OCI-LY1 (cell line): Measurements from ENCODE around the gene SMR3B.

Experiments
- H2AFZ ChIP-seq: fragments of 200-600 bp; sonication (generic), shearing (Covaris generic); 2 replicates; pipeline ENCODE4 v1.6.0; 2014; ENCODE audit warnings: antibody characterized with exemption, mild to moderate bottlenecking, low read length
- H3F3A ChIP-seq: fragments of 200-600 bp; sonication (generic), shearing (Covaris generic); 2 replicates; pipeline ENCODE4 v1.6.0; 2014; ENCODE audit warnings: mild to moderate bottlenecking, antibody characterized with exemption, low read length, moderate library complexity; ENCODE audit not compliant: insufficient read depth
- H3K27ac ChIP-seq: fragments of 200-600 bp; sonication (generic); 2 replicates; pipeline ENCODE4 v1.5.1; 2014; ENCODE audit warnings: low read length, mixed run types, mild to moderate bottlenecking, low read depth; ENCODE audit not compliant: poor library complexity, severe bottlenecking
- H3K27me3 ChIP-seq: fragments of 200-600 bp; sonication (generic); 2 replicates; pipeline ENCODE4 v1.6.0; 2014; ENCODE audit warnings: antibody characterized with exemption, mild to moderate bottlenecking, low read length, moderate library complexity; ENCODE audit not compliant: insufficient read depth
- H3K36me3 ChIP-seq: fragments of 200-600 bp; sonication (generic); 2 replicates; pipeline ENCODE4 v1.6.1; 2014; ENCODE audit warnings: mild to moderate bottlenecking, antibody characterized with exemption, low read length, moderate library complexity, mixed read lengths; ENCODE audit not compliant: insufficient read depth
- H3K4me1 ChIP-seq: fragments of 200-600 bp; sonication (generic); 2 replicates; pipeline ENCODE4 v1.5.1; 2014; ENCODE audit warnings: mild to moderate bottlenecking, low read length, moderate library complexity; ENCODE audit not compliant: insufficient read depth, severe bottlenecking
- H3K4me2 ChIP-seq: fragments of 200-600 bp; sonication (generic), shearing (Covaris generic); 2 replicates; pipeline ENCODE4 v1.6.1; 2014; ENCODE audit warnings: low read length
- H3K4me3 ChIP-seq: fragments of 200-600 bp; sonication (generic); 2 replicates; pipeline ENCODE4 v1.5.1; 2014; ENCODE audit warnings: low read length, low read depth, mild to moderate bottlenecking, mixed read lengths; ENCODE audit not compliant: poor library complexity, severe bottlenecking
- H3K79me2 ChIP-seq: fragments of 200-600 bp; shearing (Covaris generic); 2 replicates; pipeline ENCODE4 v1.6.1; 2016; ENCODE audit warnings: mixed run types, low read length, mixed read lengths; ENCODE audit not compliant: insufficient read depth
- H3K9ac ChIP-seq: fragments of 200-600 bp; sonication (generic), shearing (Covaris generic); 2 replicates; pipeline ENCODE4 v1.6.1; 2014; ENCODE audit warnings: mild to moderate bottlenecking, low read length, mixed read lengths
- H3K9me2 ChIP-seq: fragments of 200-600 bp; sonication (generic), shearing (Covaris generic); 2 replicates; pipeline ENCODE4 v1.6.1; 2014; ENCODE audit warnings: low read depth, mild to moderate bottlenecking, low read length, mixed read lengths
- H3K9me3 ChIP-seq: fragments of 200-600 bp; shearing (Covaris generic); 2 replicates; pipeline ENCODE4 v1.6.1; 2014; ENCODE audit warnings: low read length, mixed read lengths
- H4K20me1 ChIP-seq: fragments of 200-600 bp; sonication (generic), shearing (Covaris generic); 2 replicates; pipeline ENCODE4 v1.6.0; 2016; ENCODE audit warnings: mild to moderate bottlenecking, low read length; ENCODE audit not compliant: insufficient read depth
- CTCF ChIP-seq: fragments of 200-600 bp; sonication (generic), shearing (Covaris generic); IDR thresholded peaks from 2 replicates; pipeline ENCODE4 v1.5.1; 2017; ENCODE audit warnings: mild to moderate bottlenecking, antibody characterized with exemption, low read length, moderate library complexity, mixed read lengths
- EZH2 ChIP-seq: fragments of 200-600 bp; sonication (generic), shearing (Covaris generic); IDR thresholded peaks from 2 replicates; pipeline ENCODE4 v1.8.0; 2017; ENCODE audit warnings: borderline replicate concordance, mixed run types, mild to moderate bottlenecking, antibody characterized with exemption, low read length, moderate library complexity, mixed read lengths

The SMR3B gene

GRCh38 chr4:70337886-70338420, 45.0 kb upstream of the SMR3B start:
- Histone ChIP-seq H3K27me3 (no peaks in the 10 kb centered on the region), H2AFZ (no peak overlapping the region), H3K9ac (no peak overlapping the region), H3K36me3 (no peaks in the 10 kb centered on the region), H3K4me1 (no peaks in the 10 kb centered on the region), H3K9me3 (no peaks in the 10 kb centered on the region), H3K4me2 (no peak overlapping the region), H3K9me2 (no peaks in the 10 kb centered on the region), H3K27ac (no peak overlapping the region), H4K20me1 (no peaks in the 10 kb centered on the region), H3F3A (no peaks in the 10 kb centered on the region), H3K4me3 (no peak overlapping the region), H3K79me2 (no peaks in the 10 kb centered on the region)
- no peak for TF ChIP-seq CTCF
- TF ChIP-seq EZH2 = no peak

GRCh38 chr4:70356185-70356584, 26.7 kb upstream of the SMR3B start:
- Histone ChIP-seq H3K9me2 (no peaks in the 10 kb centered on the region), H3K9me3 (no peaks in the 10 kb centered on the region), H2AFZ (no peak overlapping the region), H3K79me2 (no peaks in the 10 kb centered on the region), H3K4me3 (no peak overlapping the region), H3K4me2 (no peak overlapping the region), H3F3A (no peaks in the 10 kb centered on the region), H3K9ac (no peak overlapping the region), H3K36me3 (no peaks in the 10 kb centered on the region), H3K27ac (no peak overlapping the region), H3K4me1 (no peaks in the 10 kb centered on the region), H4K20me1 (no peaks in the 10 kb centered on the region), H3K27me3 (no peaks in the 10 kb centered on the region)
- TF ChIP-seq CTCF (no peak), EZH2 (no peak)

DNA sequence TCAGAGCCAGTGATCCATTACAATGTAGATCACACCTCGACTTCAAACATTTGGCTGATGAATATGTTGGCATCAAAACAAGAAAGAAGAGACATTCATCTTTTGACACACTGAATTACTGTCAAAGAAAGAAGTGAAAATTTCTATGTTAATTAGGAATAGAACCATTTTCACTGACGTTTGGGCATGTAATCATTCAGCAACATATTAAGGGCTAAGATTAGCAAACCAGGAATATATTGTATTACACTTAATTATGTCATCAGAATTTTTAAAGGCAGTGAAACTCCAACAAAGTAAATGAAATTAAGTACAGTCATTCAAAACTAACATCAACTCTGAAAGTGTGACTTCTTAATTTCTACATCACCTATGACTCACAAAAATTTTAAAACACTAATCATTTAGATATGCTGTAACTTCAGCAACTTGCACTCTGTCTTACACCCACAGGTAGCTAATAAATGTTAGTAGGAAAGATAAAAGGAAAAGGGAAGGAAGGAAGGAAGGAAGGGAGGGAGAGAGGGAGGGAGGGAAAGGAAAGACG, 23.7 kb upstream of the SMR3B start:
- no peaks in the 10 kb centered on the region for H3K79me2 ChIP-seq
- no peak overlapping the region for H3K4me3 ChIP-seq
- H3K4me2 ChIP-seq = no peak overlapping the region
- H4K20me1 ChIP-seq = no peaks in the 10 kb centered on the region
- H3K9ac ChIP-seq = no peak overlapping the region
- H3K9me2 ChIP-seq = no peaks in the 10 kb centered on the region
- no peak overlapping the region for H2AFZ ChIP-seq
- no peak overlapping the region for H3K27ac ChIP-seq
- H3F3A ChIP-seq = no peaks in the 10 kb centered on the region
- H3K9me3 ChIP-seq = no peaks in the 10 kb centered on the region
- H3K4me1 ChIP-seq = peaks cover 5% of the 10 kb centered on the region
- no peaks in the 10 kb centered on the region for H3K36me3 ChIP-seq
- no peak for TF ChIP-seq CTCF
- no peak for TF ChIP-seq EZH2
- H3K27me3 ChIP-seq = no peaks in the 10 kb centered on the region
